GM18505 (cell line): ENCODE results near the gene PPP2R5E.
"Not testable (repeated sequence)": the region's sequence is repeated elsewhere in the genome, so short reads cannot be mapped to it uniquely, and the experiment has no call there.

Experiments
- ATAC-seq: cut with Tn5 transposase; IDR thresholded peaks from one replicate; pipeline ENCODE4 v1.9.1; 2021; ENCODE audit not compliant: unreplicated experiment
- POLR2A ChIP-seq: IDR thresholded peaks from 4 replicates; pipeline ENCODE4 v1.6.1; 2011; ENCODE audit warnings: borderline replicate concordance; ENCODE audit not compliant: insufficient read depth, insufficient read length; ENCODE audit errors: extremely low read depth

PPP2R5E gene

DNA sequence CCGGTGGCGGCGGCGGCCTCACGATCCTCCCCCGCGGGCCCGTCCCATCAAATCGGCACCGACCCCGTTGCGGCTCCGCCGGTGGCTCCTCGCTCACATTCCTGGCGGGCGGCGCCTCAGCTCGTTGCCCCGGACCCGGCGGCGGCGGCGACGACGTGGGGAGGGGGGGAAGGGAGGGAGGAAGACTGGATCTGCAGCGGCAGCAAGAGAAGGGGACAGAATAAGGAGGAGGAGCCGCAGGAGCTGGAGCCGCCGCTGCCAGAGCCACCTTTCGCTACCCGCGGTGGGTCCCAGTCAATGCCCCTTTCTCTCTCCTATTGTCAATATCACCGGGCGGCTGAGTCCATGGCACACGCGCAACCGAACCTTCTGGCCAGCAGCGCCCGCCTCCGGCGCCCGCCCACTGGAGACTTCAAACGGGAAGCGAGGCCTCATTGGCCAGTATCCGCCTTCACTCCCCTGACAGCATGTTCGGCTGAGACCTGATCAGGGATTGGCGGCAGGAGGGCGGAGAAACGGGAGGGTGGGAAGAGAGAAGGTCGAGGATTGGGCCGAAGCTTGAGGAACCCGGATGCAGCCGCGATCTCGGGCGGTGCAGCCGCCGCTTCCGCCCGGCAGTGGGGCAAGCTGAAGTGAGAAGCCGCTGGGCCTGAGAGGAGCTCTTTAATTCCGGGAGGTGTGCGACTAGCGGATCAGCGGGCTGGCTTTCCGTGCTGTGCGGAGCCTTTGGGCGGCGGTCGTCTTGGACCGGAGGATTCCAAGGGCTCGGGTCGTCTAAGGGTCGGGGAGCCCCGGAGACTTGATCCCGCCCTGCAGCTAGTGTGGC, at the start of gene PPP2R5E:
Gene PPP2R5E (minus strand): TSS at position 378 of the 826 bp plus-strand sequence. CDS start 3,692 bp downstream, outside the sequence.
- TF ChIP-seq POLR2A: peak; percentile 97
- peak; percentile 96 for ATAC-seq

DNA sequence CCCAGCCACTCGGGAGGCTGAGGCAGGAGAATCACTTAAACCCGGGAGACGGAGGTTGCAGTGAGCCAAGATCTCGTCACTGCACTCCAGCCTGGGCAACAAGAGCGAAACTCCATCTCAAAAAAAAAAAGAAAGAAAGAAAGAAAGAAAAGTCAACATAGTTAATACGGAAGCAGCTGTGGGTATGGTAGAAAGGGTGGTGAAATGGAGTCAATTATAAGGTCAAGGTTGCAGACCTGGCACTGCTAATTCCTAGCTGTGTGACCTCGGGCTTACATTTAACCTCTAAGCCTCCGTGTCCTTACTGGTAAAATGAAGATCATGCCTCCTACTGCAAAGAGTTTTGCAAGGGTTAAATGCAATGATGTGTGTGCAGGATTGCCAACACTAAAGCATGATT, 39.9 kb upstream of the PPP2R5E start:
- ATAC-seq: not testable (repeated sequence)

DNA sequence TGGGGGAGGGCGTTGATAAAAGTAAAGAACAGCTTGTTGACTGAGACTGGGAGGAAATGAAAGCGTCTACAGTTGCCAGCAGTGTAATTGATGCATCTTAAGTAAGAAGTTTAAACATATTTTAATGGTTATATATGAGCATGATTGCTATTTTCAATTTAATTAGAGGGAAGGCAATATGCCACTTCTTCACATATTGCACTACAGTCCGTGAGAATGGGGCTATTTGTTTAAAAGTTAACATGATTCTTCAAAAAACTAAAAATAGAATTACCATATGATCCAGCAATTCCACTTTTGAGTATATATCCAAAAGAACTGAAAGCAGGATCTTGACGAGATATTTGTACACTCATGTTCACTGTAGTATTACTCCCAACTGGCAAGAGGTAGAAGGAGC, 38.3 kb upstream of the PPP2R5E start:
- ATAC-seq: no peak
- TF ChIP-seq POLR2A: no peak

DNA sequence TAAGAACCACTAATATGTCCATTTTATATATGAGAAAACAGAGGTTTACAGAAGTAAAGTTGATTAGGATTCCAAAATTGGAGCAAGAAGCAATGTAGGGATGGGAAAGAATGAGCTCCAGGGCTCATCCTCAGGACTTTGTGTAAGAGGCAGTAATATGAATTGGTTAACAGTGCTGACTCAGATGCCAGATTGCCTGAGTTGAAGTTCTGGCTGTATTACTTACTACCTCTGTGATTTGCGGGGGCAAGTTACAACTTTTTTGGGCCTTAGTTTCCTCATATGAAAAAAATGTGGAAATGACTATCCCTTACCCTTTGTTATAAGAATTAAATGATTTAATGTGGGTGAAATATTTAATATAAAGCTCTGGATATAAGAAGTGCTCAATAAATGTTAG, 35.1 kb upstream of the PPP2R5E start:
- ATAC-seq: no peak
- TF ChIP-seq POLR2A: no peak

DNA sequence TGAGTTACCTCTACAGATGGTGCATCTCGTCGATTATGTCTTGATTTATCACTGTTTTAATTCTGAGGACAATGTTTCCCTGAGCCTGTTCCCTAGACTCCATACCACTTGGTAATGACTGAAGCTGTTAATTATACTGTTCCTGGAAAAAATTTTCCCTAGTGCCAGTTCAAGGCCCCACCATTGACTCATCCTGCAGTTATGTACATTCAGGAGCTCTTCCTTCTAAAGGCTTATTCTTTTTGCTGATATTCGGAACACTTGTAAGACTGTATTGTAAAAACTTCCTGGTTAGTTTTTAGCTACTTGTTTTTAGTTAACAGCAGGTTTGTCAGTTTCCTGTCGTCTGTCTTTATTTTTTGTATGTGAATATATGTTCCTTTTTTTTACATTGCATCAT, 30.4 kb upstream of the PPP2R5E start:
- no peak for ATAC-seq
- TF ChIP-seq POLR2A: no peak

DNA sequence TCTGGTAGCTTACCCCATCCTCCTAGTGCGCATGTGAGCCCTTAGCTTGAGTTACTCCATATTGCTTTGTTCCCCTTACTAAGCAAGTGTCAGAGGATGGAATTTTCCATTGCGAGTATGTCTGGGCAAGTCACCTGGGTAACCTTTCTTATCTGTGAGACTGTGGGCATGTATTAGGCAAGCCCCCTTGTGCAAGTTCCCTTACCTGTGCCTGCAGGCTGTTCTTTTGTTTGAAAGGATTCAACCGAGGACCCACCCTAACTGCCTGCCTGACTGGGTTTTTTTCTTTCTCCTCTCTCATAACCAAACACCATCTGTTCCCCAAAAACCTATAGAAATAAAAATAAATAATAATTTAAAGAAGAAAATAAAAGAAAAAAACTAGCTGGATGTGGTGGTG, 22.3 kb upstream of the PPP2R5E start:
- TF ChIP-seq POLR2A: no peak
- ATAC-seq: no peak

DNA sequence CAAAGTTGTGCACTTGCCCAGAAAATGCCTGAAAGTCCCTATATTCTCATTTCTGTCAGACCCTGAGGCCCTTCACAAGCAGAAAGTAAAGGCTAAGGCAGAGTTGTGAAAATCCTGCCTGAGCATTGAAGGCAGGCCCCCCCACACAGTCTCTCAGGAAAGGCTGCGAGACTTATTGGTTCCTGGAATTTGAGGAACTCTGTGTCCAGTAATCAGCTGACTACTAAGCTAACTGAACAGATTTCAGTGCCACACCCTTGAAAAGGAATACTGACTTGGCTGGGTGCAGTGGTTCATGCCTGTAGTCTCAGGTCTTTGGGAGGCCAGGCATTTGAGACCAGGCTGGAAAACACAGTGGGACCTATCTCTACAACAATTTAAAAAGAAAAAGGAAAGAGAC, 21.1 kb upstream of the PPP2R5E start:
- no peak for TF ChIP-seq POLR2A
- no peak for ATAC-seq

DNA sequence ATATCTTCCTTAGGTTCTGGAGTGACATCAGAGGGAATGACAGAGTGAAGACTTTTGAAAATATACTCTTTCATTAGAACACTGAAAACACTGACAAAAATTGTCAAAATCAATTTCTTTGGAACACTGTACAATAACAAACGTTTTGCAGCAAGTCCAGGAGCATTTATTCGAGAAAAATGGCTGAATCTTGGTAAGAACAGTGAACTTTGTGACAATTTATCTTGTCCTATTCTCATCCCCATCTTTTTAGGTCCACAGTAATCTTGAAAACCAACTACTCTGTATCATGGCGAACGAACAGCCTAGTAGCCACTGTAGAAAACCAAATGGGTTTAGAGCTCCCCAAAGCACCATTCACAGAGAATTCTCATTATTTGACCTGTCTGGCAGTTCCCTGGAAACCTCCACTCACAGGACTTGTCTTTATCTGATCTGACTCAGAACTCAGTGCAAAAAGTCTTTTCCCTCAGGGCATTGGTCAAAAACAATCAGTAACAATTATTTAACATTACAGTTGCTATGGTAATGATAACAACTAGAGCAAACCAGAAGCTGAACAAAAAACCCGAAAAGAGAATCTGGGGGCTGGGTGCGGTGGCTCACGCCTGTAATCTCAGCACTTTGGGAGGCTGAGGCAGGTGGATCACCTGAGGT, 20.3 kb upstream of the PPP2R5E start:
- TF ChIP-seq POLR2A: no peak
- no peak for ATAC-seq

DNA sequence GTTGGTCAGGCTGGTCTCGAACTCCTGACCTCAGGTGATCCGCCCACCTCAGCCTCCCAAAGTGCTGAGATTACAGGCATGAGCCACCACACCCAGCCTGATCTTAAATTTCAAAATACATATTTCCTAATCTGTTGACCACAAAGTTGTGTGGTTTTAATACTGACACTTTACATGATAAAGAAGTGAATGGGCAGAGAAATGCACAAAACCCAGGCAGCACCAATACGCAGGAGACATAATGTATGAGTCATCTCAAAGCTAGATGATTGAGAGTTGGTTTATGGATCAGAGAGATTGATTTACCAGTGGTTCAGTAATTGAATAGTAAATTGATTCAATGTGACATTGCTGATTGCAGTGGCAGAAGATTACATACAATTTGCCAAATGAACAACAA, 19.2 kb upstream of the PPP2R5E start:
- TF ChIP-seq POLR2A: no peak
- ATAC-seq: no peak

DNA sequence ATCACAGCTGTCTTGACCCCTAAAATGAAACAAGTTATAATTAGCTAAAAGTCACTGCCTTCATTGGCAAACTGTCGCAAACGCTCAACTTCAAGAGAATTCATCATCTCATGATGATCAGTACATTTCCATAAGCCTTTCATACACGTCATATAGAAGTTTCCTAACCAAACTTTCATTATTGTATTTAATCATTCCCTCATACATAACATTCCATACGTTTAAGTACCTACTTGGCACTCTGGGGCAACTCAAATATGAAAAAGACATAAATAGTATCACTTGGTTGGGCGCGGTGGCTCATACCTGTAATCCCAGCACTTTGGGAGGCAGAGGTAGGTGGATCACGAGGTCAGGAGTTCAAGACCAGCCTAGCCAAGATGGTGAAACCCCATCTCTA, 12.4 kb upstream of the PPP2R5E start:
- no peak for ATAC-seq

DNA sequence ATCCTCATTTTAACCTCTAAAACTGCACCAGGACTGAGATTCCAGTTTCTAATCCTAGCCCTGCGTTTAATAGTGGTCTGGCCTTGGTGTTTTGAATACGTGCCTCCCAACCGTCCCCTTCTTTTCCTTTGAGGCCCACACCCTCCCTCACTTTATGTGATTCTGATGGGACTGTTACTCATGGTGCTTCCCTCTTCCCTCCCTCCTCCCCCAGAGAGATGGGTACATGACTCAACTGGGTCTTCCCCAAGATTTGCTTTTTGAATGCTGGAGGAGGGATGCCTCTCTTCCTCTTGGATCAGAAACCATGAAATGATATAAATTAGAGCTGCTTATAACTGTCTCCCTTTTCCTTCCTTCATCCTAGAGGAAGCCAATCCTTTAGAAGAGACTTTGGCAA, 8.2 kb upstream of the PPP2R5E start:
- TF ChIP-seq POLR2A: no peak
- no peak for ATAC-seq

More for the DNA sequence above, 12.4 kb upstream of the PPP2R5E start:
- TF ChIP-seq POLR2A: no peak

DNA sequence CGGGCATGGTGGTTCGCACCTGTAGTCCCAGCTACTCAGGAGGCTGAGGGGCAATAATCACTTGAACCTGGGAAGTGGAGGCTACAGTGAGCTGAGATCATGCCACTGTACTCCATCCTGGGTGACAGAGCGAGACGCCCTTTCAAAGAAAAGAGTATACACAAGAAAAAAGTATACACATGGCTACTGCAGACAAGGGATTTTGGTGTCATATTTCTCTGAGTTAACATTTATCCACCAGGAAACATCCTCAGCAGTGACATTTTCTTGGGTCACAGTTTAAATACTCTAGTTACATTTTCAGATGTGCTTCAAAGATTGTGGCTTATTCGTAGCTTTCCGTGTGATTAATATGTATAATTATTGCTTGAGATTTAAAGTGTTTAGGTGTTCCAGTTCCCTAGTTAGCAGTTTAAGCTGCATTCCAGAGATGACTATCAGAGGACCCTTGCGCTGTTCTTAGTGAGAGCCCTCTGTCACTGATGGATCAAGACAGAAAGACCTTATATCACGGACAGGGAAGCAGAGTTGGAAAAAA, 4.7 kb upstream of the PPP2R5E start:
- no peak for TF ChIP-seq POLR2A
- ATAC-seq: no peak

DNA sequence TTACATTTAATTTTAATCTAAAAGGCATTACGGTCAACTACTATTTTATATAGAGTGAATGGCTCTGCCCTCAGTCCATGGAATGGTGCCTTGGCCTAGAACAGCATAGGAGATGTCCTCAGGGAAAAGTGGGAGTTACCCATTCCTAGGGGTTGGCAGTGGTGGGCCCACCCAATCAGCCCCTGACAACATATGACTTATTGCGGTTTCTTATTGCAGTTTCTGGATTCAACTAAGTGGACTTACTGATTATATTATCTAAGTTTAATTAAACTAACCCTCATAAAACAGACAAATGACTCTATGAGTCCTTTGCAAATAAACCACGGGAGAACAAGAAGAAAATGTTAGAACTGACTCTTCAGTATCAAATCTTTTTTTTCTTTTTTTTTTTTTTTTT, 2.3 kb upstream of the PPP2R5E start:
- no peak for TF ChIP-seq POLR2A

More for the DNA sequence above, 2.3 kb upstream of the PPP2R5E start:
- ATAC-seq: no peak
